Transverse colon (tissue), 4 donors: Measurements from ENCODE around the gene IL1A.

Experiments used
- CTCF ChIP-seq, 5 experiments: fragments of 200-600 bp in 3 of 5; fragments of 450-650 bp in 2 of 5; sonication (generic) in 3 of 5; IDR thresholded peaks; 1 replicate in 2 of 5; 2 replicates in 3 of 5; pipeline ENCODE4 v1.5.1; 2016 to 2017; ENCODE audit warnings: antibody characterized with exemption in 5 of 5, inconsistent platforms in 3 of 5, mild to moderate bottlenecking in 2 of 5, moderate library complexity in 1 of 5
- EP300 ChIP-seq: sonication (generic); formaldehyde crosslinking; IDR thresholded peaks from one replicate; pipeline ENCODE4 v1.6.1; 2017; ENCODE audit warnings: antibody characterized with exemption, low read depth
- POLR2A ChIP-seq: fragments of 450-650 bp; IDR thresholded peaks from one replicate; pipeline ENCODE4 v1.6.1; 2016; ENCODE audit warnings: antibody characterized with exemption, mild to moderate bottlenecking, moderate library complexity
- POLR2AphosphoS5 ChIP-seq, 3 donors: sonication (generic); formaldehyde crosslinking; IDR thresholded peaks; one replicate each; pipeline ENCODE4 v1.6.1; 2016; ENCODE audit warnings: antibody characterized with exemption in 3 of 3

GRCh38 chr2:112772911-112773475, 11.3 kb downstream of the IL1A start:
- no peak for TF ChIP-seq CTCF (IDR thresholded peaks at IDR 0.05)
- TF ChIP-seq POLR2A = no peak
- TF ChIP-seq POLR2AphosphoS5 (IDR thresholded peaks at IDR 0.05) = no peak
- TF ChIP-seq EP300 = no peak
